Measurements from ENCODE around the gene FALEC.

The FALEC gene

DNA sequence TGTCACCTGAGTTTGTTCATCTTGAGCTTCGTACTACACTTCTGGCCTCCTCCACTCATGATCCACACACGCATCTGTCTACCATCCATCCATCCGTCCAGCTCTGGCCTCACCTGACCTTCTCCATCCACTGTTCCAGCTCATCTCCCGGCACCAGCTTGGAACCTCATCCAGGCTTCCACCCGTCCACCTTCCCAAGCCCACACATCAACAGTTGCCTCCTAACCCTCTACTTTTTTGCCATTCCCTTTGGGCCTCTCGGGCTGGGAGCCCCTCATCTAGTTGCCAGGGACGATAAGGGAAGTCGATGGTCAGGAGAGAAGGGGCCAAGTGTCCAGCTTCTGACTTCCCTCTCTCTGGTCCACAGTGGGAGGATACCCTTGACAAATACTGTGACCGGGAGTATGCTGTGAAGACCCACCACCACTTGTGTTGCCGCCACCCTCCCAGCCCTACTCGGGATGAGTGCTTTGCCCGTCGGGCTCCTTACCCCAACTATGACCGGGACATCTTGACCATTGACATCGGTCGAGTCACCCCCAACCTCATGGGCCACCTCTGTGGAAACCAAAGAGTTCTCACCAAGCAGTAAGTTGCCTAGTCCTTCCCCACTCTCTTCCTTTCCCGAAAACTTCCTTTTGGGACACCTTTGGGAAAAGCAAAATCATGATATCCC is 3.4 kb upstream of the FALEC start:
- DNase-seq (ENCODE audit: low read depth): no peak

DNA sequence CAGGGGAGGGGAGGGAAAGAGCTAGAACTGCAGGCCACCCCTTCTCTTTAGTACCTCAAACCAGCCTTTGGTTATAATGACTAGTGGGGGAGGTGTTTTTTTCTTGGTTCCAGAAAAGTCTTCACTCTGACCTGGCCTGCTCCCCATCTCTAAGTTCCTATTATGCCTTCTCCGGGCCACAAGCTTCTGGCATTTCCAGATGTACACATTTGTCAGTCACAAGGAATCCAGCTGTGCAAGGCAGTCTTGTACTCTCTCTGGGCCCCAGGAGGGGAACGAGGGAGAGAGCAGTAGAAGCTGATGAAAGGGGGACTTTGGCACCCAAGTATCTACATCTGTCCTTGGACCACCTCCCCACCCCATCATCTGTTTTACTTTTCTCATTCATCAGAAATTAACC is 2.7 kb upstream of the FALEC start:
- no peak for DNase-seq (ENCODE audit: low read depth)

DNA sequence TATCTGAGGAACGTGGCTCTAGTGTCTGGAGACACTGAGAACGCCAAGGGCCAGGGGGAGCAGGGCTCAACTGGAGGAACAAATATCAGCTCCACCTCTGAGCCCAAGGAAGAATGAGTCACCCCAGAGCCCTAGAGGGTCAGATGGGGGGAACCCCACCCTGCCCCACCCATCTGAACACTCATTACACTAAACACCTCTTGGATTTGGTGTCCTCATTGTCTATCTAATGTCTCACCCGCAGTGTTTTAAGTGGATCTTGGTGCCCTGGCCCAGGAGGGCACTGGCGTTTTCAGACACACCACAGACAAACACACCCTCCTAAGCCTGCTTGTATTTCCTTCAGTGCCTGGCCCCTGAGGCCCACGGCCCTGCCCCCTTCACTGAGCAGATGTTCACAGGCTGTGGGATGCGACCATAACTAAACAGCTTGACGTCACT is 2.2 kb upstream of the FALEC start:
- no peak for DNase-seq (ENCODE audit: low read depth)

DNA sequence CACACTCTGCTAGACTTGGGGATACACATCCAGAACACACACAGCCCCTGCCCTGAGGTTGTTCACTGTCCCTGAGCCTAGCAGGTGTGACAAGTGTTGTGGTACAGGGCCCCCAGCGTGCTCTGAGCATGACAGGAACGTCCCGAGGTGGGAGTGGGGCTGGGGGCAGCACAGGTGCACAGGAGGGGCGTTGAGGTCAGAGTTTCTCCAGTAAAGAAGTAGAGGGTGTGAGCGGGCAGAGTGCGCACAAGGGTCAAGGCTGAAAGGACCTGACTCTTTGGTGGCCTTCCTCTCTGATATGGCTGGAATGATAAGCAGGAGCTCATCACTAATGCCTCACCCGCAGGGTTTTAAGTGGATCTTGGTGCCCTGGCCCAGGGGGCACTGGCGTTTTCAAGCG is 1.3 kb upstream of the FALEC start:
- DNase-seq (ENCODE audit: low read depth): no peak

DNA sequence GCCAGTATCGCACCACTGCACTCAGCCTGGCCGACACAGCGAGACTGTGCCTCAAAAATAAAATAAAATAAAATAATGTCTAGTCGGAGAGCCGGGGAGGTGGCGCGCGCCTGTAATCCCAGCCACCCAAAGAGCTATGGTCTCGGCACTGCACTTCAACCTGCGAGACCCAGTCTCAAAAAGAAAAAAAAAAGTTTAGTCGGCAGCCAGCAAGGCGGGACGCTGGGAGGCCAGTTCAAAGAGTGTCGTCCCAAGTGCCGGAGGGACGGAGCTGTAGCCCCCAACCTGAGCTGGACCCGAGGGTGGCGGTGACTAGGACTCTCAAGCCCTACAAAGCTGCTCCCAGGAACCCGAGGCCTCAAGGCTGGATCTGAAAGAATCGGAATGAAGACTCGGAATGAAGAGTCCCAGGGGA is 632 bp upstream of the FALEC start:
- DNase-seq (ENCODE audit: low read depth): no peak

DNA sequence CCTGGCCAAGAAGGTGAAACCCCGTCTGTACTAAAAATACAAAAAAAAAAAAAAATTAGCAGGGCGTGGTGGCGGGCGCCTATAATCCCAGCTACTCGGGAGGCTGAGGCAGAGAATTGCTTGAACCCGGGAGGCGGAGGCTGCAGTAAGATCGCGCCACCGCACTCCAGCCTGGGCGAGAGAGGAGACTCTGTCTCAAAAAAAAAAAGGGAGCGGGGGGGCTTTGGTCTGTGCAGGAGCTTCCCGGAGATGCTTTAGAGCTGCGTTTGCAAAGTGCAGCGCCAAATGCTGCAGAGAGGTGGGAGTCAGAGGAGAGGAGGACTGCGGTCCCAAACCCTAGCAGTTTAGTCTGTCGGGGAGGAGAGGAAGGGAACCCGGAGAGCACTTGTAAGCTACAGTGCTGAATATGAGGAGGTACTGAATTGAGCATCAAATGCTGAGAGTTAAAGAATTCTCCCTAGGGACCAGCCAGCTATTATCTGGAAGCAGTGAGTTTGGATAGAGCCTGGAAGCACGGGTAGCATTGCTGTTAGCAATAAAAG is 569 bp downstream of the FALEC start:
- DNase-seq (ENCODE audit: low read depth): no peak

DNA sequence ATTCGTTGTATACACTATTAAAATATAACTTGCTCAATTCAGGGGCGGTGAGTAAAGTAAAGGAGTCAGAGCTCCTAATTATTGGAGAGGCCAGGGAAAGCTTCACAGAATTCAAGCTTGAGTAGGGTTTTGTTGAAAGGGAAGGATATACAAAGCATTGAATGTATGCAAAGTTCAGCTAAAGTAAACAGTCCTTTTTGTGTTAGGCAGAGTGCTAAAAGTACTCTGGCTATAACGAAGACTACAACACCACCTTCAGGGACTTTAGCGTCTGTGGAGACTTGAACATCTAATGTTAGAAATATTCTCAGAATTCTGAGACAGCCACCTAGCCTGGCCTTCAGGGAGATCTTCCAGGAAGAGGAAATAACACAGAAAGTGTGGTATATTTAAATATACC is 1.1 kb downstream of the FALEC start:
- DNase-seq (ENCODE audit: low read depth): no peak

DNA sequence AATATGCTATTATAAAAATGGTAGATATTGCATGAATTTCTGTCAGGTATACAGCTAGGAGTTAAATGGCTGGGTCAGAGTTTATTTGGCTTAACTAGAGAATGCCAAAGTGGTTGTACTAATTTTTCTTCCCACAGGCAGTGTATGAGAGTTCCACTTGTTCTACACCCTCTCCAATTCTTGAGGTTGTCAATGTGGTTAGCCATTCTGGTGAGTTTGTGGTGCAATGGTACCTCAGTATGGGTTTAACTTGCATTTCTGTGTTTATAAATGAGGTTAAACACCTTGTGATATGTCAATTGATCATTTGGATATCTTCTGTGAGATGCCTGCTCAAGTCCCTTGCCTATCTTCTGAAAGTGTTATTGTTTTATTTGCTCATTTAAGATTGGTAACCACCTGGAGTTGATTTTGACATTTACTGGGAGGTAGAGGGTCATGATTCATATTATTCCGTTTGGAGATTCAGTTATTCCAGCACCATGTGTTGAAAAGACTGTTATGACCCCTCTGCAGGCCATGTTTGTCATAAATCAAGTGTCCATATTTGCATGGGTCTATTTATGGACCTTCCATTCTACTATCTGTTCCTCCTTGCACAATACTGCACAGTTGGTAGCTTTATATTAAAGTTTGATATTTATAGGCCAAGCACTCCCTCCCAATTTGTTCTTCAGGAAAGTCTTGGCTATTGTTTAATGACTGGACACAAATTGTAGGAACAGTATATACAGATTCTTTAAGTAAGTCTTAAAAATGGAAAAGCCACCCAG is 5.8 kb downstream of the FALEC start:
- DNase-seq (ENCODE audit: low read depth): no peak

DNA sequence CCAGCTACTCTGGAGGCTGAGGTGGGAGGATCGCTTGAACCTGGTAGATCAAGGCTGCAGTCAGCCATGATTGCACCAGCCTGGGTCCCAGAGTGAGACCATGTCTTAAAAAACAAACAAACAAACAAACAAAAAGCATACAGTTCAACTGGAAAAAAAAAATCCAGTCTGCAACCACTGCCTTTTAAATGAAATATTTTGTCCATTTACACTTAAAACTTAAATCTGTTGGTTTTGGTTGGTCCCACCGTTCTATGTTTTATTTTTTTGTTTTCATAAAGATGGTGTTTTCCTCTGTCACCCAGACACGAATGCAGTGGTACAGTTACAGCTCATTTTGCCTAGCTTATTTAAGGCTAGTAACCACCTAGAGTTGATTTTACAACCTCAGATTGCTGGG is 9.8 kb downstream of the FALEC start:
- DNase-seq (ENCODE audit: low read depth): no peak

DNA sequence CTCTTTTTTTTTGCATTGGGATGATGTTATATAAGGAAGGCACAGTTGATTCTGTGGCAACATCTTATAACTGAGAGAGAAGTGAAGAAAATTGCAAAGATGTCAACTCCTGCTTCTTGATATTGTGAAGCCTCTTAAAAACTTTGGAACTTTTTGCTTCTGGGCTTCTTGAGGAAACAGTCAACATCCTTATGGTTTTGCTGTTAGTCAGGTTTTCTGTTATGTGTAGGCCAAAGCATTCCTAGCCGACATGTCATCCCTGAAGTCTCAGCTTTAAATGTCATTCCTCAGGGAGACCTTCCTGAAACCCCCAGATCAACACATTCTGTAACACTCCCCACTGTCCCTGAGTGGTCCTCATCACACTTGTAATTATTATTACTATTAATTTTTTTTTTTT is 12.6 kb downstream of the FALEC start:
- no peak for DNase-seq (ENCODE audit: low read depth)

DNA sequence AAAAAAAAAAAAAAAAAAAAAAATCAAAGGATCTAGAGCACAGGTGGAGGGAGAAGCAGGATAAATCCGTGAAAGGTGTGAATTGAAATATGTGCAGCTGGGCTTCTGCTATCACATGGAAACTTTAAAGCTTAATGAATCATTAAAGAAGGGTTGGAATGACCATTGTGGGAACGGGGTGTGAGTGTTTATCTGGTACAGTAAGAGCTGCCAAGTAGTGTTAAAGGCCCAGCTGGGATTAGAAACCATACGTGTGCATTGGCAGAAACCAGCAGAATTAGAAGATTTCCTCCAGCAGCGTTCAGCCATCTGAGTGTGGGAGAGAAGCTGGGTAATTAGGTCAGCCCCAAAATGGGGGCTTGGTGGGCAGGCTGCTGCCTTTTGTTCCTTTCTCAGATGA is 13.5 kb downstream of the FALEC start:
- DNase-seq (ENCODE audit: low read depth): no peak

DNA sequence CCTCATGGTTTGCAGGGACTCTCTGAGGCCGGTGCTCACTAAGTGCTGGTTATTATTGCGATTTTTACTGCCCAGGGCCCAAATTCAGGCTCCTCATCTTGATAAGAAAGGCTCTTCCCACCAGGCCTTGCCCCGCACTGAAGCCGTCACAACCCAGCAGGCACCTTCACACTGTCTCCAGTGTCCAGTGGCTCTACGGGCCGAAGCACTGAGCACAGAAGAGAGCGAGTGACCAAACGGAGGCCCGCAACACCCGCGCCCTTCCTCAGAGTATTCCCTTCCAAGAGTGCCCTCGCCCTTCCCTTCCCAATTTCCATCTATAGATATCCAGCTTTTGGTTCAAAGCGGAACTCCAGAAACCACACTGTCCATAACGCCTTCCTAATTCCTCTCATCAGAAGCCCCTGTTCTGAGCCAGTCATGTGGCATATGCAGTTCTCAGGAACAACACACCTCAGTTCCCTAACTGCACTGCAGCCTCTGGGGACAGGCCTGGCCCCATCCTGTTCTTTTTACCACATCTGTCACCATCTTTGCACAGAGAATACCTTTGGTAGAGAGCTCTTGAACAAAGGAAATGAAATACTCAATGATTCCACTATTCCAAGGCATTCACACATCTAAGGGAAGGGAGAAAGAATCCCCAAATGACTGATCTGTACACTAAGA is 15.1 kb downstream of the FALEC start:
- DNase-seq (ENCODE audit: low read depth): no peak

DNA sequence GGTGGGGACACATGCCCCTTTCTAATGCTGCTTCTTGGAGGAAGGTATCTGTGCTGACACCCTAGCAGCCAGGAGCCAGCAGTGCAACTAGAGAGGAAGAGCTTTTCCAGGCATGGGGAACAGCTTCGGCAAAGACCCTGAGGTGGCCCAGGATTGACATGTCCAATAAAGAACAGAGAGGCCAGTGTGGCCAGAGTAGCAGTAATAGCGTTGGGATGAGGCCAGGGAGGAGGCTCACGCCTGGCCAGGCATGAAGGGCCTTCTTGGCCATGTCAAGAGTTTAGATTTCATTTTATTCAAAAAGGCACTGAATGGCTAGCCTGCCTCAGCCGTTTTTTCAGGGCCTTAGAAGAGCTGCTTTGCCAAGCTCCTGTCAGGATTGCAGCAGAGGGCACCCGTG is 17.3 kb downstream of the FALEC start:
- no peak for DNase-seq (ENCODE audit: low read depth)

DNA sequence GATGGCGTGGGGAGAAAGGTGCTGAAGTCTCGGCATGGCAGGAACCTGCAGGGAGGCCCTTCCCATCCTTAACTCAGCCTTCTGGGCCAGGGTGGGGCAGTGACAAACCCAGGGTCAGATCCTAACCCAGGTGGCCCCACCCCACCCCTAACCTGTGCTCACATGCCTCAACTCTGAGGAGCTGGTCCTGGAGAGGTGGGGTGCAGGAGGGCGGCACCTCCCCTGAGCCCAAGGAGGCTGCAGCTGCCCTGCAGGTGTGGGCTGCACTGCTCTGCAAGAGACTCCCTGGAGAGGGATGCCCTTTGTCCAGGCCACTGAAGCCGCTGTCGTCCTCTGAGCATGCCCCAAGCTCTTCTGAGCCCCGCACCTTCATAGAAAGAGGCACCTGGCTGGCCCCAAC is 18.4 kb downstream of the FALEC start:
- DNase-seq (ENCODE audit: low read depth): no peak

DNA sequence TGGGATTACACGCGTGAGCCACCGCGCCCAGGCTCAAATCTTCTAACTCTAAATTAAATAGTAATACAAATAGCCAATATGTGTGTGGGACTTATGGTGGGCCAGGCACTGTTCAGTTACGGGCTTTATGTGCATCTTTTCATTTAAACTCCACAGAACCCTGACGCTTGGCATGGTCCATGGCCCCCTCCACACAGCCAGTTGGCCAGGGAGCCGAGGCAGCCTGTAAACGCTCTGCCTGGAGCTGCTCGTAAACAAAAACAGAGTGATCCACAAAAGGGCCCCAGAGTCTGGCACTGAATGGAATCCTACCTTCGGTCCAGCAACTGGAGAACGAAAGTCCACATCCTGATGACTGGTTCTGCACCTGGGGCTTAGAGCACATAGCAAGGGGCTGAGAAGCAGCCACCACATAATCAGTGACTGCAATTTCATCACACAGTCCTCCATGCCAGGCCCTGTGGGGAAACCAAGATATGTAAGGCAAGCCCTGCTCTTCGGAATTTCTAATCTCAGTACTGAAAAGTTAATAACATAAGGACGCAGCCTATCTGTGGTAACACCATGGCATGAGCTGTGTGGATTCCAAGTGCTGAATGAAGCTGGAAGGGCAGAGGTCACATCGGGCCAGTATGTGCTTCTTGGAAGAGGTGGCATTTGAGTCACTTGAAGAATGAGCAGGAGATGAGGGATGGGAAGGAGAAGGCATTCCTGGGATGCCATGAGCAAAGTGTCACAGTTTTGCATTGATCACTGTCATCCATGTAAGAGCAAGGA is 20.1 kb downstream of the FALEC start:
- DNase-seq (ENCODE audit: low read depth): no peak

DNA sequence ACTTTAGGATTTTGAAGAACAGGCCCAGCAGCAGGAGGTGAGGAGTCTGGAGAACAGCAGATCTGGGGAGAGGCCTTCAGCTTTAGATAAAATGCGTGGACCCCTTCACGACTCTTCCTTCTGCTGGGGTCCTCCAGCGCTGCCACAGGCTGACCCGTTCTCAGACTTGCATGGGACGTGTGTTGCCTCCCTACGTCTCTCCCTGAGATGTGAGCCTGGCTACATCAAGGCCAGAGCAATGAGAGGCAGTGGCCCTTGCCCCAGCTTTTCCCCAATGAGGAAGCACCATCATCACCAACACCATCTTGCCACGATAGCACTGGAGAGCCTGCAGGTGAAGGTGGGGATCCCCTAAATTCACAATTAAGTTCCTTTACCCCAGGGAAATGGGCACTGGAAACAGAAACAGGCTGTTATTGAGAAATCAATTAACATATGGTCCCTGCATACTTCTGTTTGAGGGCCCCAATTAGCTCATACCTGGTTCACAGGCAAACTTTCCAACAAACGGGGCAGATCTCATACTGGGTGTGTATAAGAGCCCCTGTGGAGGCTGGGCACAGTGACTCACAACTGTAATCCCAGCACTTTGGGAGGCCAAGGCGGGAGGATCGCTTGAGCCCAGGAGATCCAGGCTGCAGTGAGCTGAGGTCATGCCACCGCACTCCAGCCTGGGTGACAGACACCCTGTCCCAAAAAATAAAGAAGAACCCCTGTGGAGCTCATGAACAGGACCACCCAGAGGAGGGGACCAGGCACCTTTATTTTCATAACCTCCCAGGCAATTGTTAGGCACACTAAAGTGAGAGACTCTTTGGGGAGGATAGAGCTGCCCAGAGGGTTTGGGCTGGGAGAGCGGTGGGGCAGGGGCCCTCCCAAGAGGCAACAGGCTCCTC is 21.5 kb downstream of the FALEC start:
- no peak for DNase-seq (ENCODE audit: low read depth)

DNA sequence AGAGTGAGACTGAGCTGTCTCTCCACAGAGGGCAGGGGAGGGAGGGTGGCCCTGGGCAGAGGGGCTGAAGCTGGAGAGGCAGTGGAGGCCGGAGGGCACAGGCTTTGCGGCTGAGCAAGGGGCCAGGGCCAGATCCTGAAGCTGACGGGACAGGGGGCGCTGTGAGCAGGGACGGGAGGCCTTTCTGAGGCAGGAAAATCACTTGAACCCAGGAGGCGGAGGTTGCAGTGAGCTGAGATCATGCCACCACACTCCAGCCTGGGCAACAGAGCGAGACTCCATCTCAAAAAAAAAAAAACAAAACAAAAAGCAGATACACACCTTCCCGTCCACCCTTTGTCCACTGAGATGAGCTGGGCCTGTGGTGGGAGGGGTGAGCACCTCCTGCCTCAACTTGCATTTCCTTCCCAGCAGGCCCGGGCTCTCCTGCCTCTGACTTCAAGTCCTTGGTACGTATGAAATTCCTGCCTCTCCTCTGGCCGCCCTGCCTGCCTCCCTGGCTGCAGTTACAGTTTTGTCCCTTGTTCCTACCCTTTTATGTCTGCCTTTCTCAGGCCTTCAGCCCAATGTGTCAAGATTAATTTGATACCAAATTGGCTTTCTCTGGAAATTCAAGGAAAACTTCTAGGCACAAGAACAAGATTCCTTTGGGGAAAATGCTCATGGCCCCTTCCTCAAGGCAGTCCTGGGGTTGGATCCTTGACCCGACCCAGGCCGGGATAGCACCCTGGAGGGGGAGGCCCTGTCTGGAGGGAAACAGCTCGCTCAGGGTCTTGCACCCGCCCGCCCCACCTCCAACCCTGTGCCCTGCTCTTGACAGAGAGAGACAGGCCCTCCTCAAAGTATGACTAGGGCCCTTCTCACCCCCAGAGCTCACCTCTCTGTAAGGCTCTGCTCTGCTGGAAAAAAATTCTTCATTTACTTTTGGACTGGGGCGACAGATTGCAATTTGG is 22.5 kb downstream of the FALEC start:
- no peak for DNase-seq (ENCODE audit: low read depth)

DNA sequence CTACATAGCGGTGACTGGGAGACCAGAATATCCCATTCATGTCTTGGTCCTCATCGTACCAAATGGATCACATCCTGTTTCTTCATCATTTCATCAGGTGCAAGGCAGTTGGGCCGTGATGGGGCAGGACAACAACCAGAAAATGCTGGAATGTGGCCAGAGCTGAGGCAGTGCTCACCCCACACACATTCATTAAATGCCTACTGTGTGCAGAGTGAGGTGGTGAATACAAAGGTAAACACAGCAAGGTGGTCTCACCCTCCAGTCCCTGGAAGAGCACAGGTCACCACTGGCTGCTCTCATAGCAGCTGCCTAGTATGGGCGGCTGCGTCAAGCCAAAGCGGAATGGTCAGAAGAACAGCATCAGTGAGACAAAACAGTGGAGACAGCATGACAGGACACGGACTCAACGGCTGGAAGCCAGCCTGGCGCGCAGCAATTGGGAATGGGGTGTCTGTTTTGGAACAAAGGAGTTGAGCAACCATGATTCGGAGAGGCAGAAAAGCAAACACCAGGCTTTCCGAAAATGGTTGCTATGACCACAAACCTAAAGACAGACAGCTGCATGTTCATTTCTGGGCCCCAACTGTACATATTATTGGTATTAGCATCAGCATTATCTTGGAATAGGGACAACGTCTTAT is 28.1 kb downstream of the FALEC start:
- DNase-seq (ENCODE audit: low read depth): no peak

DNA sequence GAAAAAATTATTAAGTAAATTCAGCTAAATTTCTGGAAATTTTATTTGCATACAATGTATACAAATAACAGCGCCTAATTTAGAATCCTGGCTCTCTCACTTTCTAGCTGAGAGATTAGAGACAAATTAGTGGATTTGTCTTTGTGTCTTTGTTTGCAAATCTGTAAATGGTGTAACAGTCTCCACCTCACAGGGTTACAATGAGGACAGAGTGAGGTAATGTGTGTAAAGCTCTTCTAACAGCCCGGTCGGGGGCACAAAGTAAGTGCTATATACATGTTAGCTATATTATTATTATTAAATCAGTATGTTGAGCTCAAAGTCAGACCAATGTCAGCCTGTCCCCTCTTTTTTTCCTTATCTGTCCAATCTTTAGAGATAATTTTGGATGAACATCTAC is 28.7 kb downstream of the FALEC start:
- DNase-seq (ENCODE audit: low read depth): no peak
